IMR-90 (cell line): Measurements from ENCODE around the gene ZNF385D. TPM values are rescaled to one million over a fixed set of nuclear protein-coding genes. Genes with fewer than 3 reads are reported as not detected.

Experiments
- ATAC-seq: fragments of 200-7000 bp; cut with Tn5 transposase; 2 replicates; pipeline ENCODE4 v1.9.1; 2020; ENCODE audit warnings: low read depth, mild to moderate bottlenecking, moderate library complexity
- BruUV-seq: library from RNA; stranded (reverse); fragments of 400-500 nt; replicated peaks from 2 replicates; lab custom pipeline; 2021; lab: Mats Ljungman, UMichigan
- CTCF ChIA-PET: fragments of 300-600 bp; formaldehyde crosslinking; extraction: SDS; loops from one replicate; lab custom pipeline; 2021; ENCODE audit warnings: antibody characterized with exemption; lab: Yijun Ruan, JAX
- POLR2A ChIA-PET: fragments of 300-600 bp; sonication (Branson Sonifier 250); formaldehyde crosslinking; loops from one replicate; lab custom pipeline; 2022; ENCODE audit warnings: antibody characterized with exemption; ENCODE audit not compliant: unreplicated experiment; lab: Charles Lee
- DNase-seq: peaks from one replicate; pipeline ENCODE4 v3.0.0; 2013
- H2AFZ ChIP-seq: replicated peaks from 2 replicates; pipeline ENCODE3; 2013; ENCODE audit warnings: low read length, mild to moderate bottlenecking; ENCODE audit not compliant: poor library complexity
- H2AK5ac ChIP-seq: 2 replicates; pipeline ENCODE4 v1.6.1; 2013; ENCODE audit warnings: low read depth, low read length, inconsistent platforms
- H2AK9ac ChIP-seq: replicated peaks from 2 replicates; pipeline ENCODE3; 2013; ENCODE audit warnings: mild to moderate bottlenecking, low read depth, low read length, moderate library complexity; ENCODE audit not compliant: poor library complexity
- H2BK120ac ChIP-seq: 2 replicates; pipeline ENCODE4 v1.6.1; 2013; ENCODE audit warnings: low read depth, low read length, inconsistent platforms
- H2BK15ac ChIP-seq: 3 replicates; pipeline ENCODE4 v1.6.1; 2013; ENCODE audit warnings: low read depth, low read length, inconsistent platforms
- H2BK20ac ChIP-seq: 2 replicates; pipeline ENCODE4 v1.6.1; 2013; ENCODE audit warnings: low read depth, mild to moderate bottlenecking, inconsistent platforms, low read length, moderate library complexity
- H2BK5ac ChIP-seq: 2 replicates; pipeline ENCODE4 v1.6.1; 2013; ENCODE audit warnings: mild to moderate bottlenecking, low read depth, low read length, inconsistent platforms; ENCODE audit not compliant: poor library complexity, severe bottlenecking
- H3K14ac ChIP-seq: replicated peaks from 2 replicates; pipeline ENCODE4 v1.6.1; 2013; ENCODE audit warnings: low read depth, low read length, inconsistent platforms
- H3K18ac ChIP-seq: 2 replicates; pipeline ENCODE4 v1.6.1; 2013; ENCODE audit warnings: low read depth, low read length, control low read depth
- H3K23ac ChIP-seq: 2 replicates; pipeline ENCODE4 v1.6.1; 2013; ENCODE audit warnings: low read depth, low read length, inconsistent platforms
- H3K27ac ChIP-seq: 2 replicates; pipeline ENCODE4 v1.5.1; 2013; ENCODE audit warnings: mild to moderate bottlenecking, control low read depth, low read length; ENCODE audit not compliant: insufficient read depth
- H3K27me3 ChIP-seq: 2 replicates; pipeline ENCODE4 v1.6.1; 2013; ENCODE audit warnings: low read length; ENCODE audit not compliant: control insufficient read depth, insufficient read depth
- H3K36me3 ChIP-seq: 2 replicates; pipeline ENCODE4 v1.6.1; 2013; ENCODE audit warnings: low read length, mixed read lengths; ENCODE audit not compliant: control insufficient read depth, insufficient read depth
- H3K4ac ChIP-seq: 2 replicates; pipeline ENCODE4 v1.6.1; 2013; ENCODE audit warnings: low read depth, low read length, inconsistent platforms
- H3K4me1 ChIP-seq: 2 replicates; pipeline ENCODE4 v1.6.1; 2013; ENCODE audit warnings: low read length, mixed read lengths; ENCODE audit not compliant: control insufficient read depth, insufficient read depth
- H3K4me2 ChIP-seq: 2 replicates; pipeline ENCODE4 v1.6.1; 2013; ENCODE audit warnings: low read depth, mild to moderate bottlenecking, control low read depth, low read length, moderate library complexity
- H3K4me3 ChIP-seq: 2 replicates; pipeline ENCODE4 v1.5.1; 2013; ENCODE audit warnings: low read depth, mild to moderate bottlenecking, control low read depth, low read length, moderate library complexity; ENCODE audit not compliant: insufficient read depth
- H3K56ac ChIP-seq: 2 replicates; pipeline ENCODE4 v1.6.1; 2013; ENCODE audit warnings: low read length, inconsistent platforms; ENCODE audit not compliant: insufficient read depth; ENCODE audit errors: extremely low read depth
- H3K79me1 ChIP-seq, 2 experiments: 2 replicates each; pipeline ENCODE4 v1.6.1; 2013; ENCODE audit warnings: low read length in 2 of 2, inconsistent platforms in 1 of 2, low read depth in 1 of 2
- H3K9ac ChIP-seq: 2 replicates; pipeline ENCODE4 v1.6.1; 2013; ENCODE audit warnings: low read depth, low read length, control low read depth
- H3K9me1 ChIP-seq: 2 replicates; pipeline ENCODE4 v1.6.1; 2013; ENCODE audit warnings: low read length, inconsistent platforms; ENCODE audit not compliant: insufficient read depth
- H3K9me3 ChIP-seq: 2 replicates; pipeline ENCODE4 v1.6.1; 2013; ENCODE audit warnings: low read length; ENCODE audit not compliant: control insufficient read depth, insufficient read depth
- H4K20me1 ChIP-seq: 2 replicates; pipeline ENCODE4 v1.6.1; 2013; ENCODE audit warnings: low read length, inconsistent platforms; ENCODE audit not compliant: insufficient read depth
- H4K5ac ChIP-seq: 2 replicates; pipeline ENCODE4 v1.6.1; 2013; ENCODE audit warnings: mild to moderate bottlenecking, low read depth, low read length, control low read depth
- H4K8ac ChIP-seq, 2 experiments: 2 replicates each; pipeline ENCODE4 v1.6.1; 2013; ENCODE audit warnings: low read depth in 2 of 2, low read length in 2 of 2, control low read depth in 1 of 2, inconsistent platforms in 1 of 2
- H4K91ac ChIP-seq: 2 replicates; pipeline ENCODE4 v1.6.1; 2013; ENCODE audit warnings: low read depth, low read length, inconsistent platforms; ENCODE audit not compliant: insufficient read depth
- CEBPB ChIP-seq: IDR thresholded peaks from 2 replicates; pipeline ENCODE4 v1.6.1; 2012; ENCODE audit warnings: low read depth, low read length, improper control_type of control experiment
- MXI1 ChIP-seq: IDR thresholded peaks from 2 replicates; pipeline ENCODE4 v1.6.1; 2012; ENCODE audit warnings: low read depth, mild to moderate bottlenecking, low read length, moderate library complexity, borderline replicate concordance
- RFX5 ChIP-seq: IDR thresholded peaks from 2 replicates; pipeline ENCODE4 v1.8.0; 2012; ENCODE audit warnings: low read depth, mild to moderate bottlenecking, low read length, moderate library complexity
- SMC3 ChIP-seq: fragments of 150-350 bp; IDR thresholded peaks from 2 replicates; pipeline ENCODE4 v1.6.1; 2016; ENCODE audit warnings: low read depth, mild to moderate bottlenecking, antibody characterized with exemption, low read length, moderate library complexity
- WGBS, 2 experiments: methylation state at CpG; one replicate each; pipeline versions ENCODE4 v1.1.5 to v1.1.7; 2013; ENCODE audit warnings: missing lambda C conversion rate in 2 of 2; ENCODE audit not compliant: insufficient read length in 1 of 2; ENCODE audit errors: extremely low coverage in 2 of 2; 5-methylcytosine and 5-hydroxymethylcytosine counted together
- dilution Hi-C: fragments of 300-500 bp; cut with HindIII; formaldehyde crosslinking; loops from one replicate; pipeline ENCODE4 v1.14.3; 2018; ENCODE audit warnings: low sequenced_read_pairs; ENCODE audit not compliant: unreplicated experiment
- in situ Hi-C: fragments of 300-500 bp; cut with MboI; formaldehyde crosslinking; loops from 3 replicates; pipeline ENCODE4 v1.14.3; 2019; ENCODE audit warnings: low sequenced_read_pairs, inconsistent platforms, mixed read lengths
- intact Hi-C: fragments of 100-400 bp; cut with micrococcal nuclease; formaldehyde crosslinking; loops from 2 replicates; pipeline ENCODE4 v1.10.0; 2022
- polyA plus RNA-seq, 3 experiments: library from polyadenylated mRNA; depleted of rRNA; stranded (reverse); fragments of >200 nt; gene quantifications; 2 replicates each; pipeline ENCODE4 v1.2.3, GENCODE V29; 2012; ENCODE audit warnings: low replicate concordance in 1 of 3
- total RNA-seq: library from RNA; depleted of rRNA; stranded (reverse); fragments of >200 nt; gene quantifications from 2 replicates; pipeline ENCODE4 v1.2.3, GENCODE V29; 2012
- TF ChIP-seq, protein P1 (sequence below): fragments of 150-350 bp; IDR thresholded peaks from 2 replicates; pipeline ENCODE4 v1.6.1; 2016; ENCODE audit warnings: low read depth, mild to moderate bottlenecking, low read length, moderate library complexity, borderline replicate concordance
- TF ChIP-seq, protein P2 (sequence below): conservative IDR thresholded peaks from 2 replicates; pipeline ENCODE4 v1.5.1; 2012; ENCODE audit warnings: mild to moderate bottlenecking, low read depth, low read length, improper control_type of control experiment

The ZNF385D gene
- total and polyA plus RNA-seq, 2 of the 4 experiments (the other 2 are of a cell fraction), result 0.18 to 2.4 TPM

GRCh38 chr3:21433751-21434150 is 317.3 kb downstream of the ZNF385D start:
- Histone ChIP-seq H3K9me1 (no peaks in the 10 kb centered on the region), H3K4ac (no peak overlapping the region), H3K14ac (no peak overlapping the region), H2BK5ac (no peak overlapping the region), H3K9me3 (no peaks in the 10 kb centered on the region), H2BK15ac (no peak overlapping the region), H3K4me2 (no peak overlapping the region), H3K79me1 (no peaks in the 10 kb centered on the region), H3K18ac (no peak overlapping the region), H3K56ac (no peak overlapping the region), H4K8ac (no peak overlapping the region), H4K5ac (no peak overlapping the region), H3K27me3 (no peaks in the 10 kb centered on the region), H2BK120ac (no peak overlapping the region), H3K9ac (no peak overlapping the region), H4K91ac (no peak overlapping the region), H2AK5ac (no peak overlapping the region), H2BK20ac (no peak overlapping the region), H3K27ac (no peak overlapping the region), H3K23ac (no peak overlapping the region), H2AFZ (no peak overlapping the region), H3K4me3 (no peak overlapping the region), H3K4me1 (no peaks in the 10 kb centered on the region), H2AK9ac (no peak overlapping the region), H3K36me3 (no peaks in the 10 kb centered on the region), H4K20me1 (no peaks in the 10 kb centered on the region)
- ChIA-PET POLR2A (no interaction called here), CTCF (no interaction called here)
- DNase-seq (no peak), ATAC-seq (no peak)
- BruUV-seq, result no TSS peak
- no CpG with 5 or more reads among the region's 6 CpGs for WGBS, 2 experiments
- in situ Hi-C loops, result no loop called here
- intact Hi-C loops, result no loop called here
- TF ChIP-seq SMC3 (no peak), CEBPB (no peak), RFX5 (no peak), MXI1 (no peak)
- TF ChIP-seq, protein P1, sequence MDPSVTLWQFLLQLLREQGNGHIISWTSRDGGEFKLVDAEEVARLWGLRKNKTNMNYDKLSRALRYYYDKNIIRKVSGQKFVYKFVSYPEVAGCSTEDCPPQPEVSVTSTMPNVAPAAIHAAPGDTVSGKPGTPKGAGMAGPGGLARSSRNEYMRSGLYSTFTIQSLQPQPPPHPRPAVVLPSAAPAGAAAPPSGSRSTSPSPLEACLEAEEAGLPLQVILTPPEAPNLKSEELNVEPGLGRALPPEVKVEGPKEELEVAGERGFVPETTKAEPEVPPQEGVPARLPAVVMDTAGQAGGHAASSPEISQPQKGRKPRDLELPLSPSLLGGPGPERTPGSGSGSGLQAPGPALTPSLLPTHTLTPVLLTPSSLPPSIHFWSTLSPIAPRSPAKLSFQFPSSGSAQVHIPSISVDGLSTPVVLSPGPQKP, result no peak
- TF ChIP-seq, protein P2, sequence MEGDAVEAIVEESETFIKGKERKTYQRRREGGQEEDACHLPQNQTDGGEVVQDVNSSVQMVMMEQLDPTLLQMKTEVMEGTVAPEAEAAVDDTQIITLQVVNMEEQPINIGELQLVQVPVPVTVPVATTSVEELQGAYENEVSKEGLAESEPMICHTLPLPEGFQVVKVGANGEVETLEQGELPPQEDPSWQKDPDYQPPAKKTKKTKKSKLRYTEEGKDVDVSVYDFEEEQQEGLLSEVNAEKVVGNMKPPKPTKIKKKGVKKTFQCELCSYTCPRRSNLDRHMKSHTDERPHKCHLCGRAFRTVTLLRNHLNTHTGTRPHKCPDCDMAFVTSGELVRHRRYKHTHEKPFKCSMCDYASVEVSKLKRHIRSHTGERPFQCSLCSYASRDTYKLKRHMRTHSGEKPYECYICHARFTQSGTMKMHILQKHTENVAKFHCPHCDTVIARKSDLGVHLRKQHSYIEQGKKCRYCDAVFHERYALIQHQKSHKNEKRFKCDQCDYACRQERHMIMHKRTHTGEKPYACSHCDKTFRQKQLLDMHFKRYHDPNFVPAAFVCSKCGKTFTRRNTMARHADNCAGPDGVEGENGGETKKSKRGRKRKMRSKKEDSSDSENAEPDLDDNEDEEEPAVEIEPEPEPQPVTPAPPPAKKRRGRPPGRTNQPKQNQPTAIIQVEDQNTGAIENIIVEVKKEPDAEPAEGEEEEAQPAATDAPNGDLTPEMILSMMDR, result no peak
- dilution Hi-C loops, result no loop called here
